Measurements from ENCODE around the gene NRCAM.
"Not testable (repeated sequence)": the region's sequence is repeated elsewhere in the genome, so short reads cannot be mapped to it uniquely, and the experiment has no call there.

The NRCAM gene

DNA sequence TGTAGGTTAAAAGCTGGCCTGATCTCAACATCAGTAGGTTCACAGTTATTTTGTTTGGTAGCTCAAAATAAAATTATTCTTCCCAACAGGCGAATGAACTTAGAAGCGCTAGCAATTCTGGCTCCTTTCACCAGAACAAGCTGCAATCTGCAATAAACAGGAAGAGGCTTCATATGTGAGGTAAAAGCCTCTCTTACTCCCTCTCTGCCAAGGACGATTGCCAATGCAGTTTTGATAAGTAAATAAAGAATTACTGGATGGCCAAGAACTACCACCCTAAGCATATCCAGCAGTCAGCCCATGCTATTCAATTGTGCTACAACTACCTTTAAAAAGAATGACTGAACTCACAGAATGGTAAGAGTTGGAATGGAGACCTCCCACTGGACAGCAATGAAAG, 176.1 kb downstream of the NRCAM start:
- TF ChIP-seq, protein P1, sequence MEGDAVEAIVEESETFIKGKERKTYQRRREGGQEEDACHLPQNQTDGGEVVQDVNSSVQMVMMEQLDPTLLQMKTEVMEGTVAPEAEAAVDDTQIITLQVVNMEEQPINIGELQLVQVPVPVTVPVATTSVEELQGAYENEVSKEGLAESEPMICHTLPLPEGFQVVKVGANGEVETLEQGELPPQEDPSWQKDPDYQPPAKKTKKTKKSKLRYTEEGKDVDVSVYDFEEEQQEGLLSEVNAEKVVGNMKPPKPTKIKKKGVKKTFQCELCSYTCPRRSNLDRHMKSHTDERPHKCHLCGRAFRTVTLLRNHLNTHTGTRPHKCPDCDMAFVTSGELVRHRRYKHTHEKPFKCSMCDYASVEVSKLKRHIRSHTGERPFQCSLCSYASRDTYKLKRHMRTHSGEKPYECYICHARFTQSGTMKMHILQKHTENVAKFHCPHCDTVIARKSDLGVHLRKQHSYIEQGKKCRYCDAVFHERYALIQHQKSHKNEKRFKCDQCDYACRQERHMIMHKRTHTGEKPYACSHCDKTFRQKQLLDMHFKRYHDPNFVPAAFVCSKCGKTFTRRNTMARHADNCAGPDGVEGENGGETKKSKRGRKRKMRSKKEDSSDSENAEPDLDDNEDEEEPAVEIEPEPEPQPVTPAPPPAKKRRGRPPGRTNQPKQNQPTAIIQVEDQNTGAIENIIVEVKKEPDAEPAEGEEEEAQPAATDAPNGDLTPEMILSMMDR (IDR thresholded peaks at IDR 0.05; ENCODE audit: insufficient read depth, low read depth, low read length, missing control alignments): no peak
- no peak overlapping the region for H3K4me3 ChIP-seq (ENCODE audit: low read length)
- no peak for DNase-seq (ENCODE audit: low read depth)

DNA sequence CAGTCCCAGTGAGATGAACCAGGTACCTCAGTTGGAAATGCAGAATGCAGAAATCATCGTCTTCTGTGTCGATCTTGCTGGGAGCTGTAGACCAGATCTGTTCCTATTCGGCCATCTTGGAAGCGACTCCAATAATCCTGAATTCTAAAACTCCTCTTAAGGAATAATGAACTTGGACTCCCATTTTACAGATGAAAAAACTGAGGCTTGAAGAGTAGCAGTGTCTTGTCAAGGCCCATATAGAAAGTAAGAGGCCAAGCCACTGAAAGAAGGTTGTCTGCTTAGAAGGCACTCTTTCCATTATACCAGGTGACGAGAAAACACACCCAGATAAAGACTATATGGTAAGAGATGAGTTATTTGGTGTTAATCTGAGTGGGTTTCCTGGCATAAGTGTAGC, 177.5 kb downstream of the NRCAM start:
- DNase-seq (ENCODE audit: low read depth): no peak
- H3K4me3 ChIP-seq (ENCODE audit: low read length): no peak overlapping the region
- TF ChIP-seq, protein P1 (IDR thresholded peaks at IDR 0.05; ENCODE audit: insufficient read depth, low read depth, low read length, missing control alignments): no peak

DNA sequence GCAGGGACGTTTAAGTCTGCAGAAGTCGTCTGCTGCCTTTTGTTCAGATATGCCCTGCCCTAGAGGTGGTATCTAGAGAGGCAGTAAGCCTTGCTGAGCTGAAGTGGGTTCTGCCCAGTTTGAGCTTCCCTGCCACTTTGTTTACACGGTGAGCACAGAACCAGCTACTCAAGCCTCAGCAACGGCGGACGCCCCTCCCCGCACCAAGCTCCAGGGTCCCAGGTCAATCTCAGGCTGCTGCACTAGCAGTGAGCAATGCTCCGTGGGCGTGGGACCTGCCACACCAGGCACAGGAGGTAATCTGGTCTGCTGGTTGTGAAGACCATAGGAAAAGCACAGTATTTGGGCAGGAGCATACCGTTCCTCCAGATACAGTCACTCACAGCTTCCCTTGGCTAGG, 178.0 kb downstream of the NRCAM start:
- H3K4me3 ChIP-seq (ENCODE audit: low read length): no peak overlapping the region
- TF ChIP-seq, protein P1 (IDR thresholded peaks at IDR 0.05; ENCODE audit: insufficient read depth, low read depth, low read length, missing control alignments): no peak
- no peak for DNase-seq (ENCODE audit: low read depth)

DNA sequence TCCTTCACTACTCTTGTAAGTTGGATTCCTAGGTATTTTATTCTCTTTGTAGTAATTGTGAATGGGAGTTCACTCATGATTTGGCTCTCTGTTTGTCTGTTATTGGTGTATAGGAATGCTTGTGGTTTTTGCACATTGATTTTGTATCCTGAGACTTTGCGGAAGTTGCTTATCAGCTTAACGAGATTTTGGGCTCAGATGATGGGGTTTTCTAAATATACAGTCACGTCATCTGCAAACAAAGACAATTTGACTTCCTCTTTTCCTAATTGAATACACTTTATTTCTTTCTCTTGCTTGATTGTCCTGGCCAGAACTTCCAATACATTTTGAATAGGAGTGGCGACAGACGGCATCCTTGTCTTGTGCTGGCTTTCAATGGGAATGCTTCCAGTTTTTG, 181.8 kb downstream of the NRCAM start:
- DNase-seq (ENCODE audit: low read depth); H3K4me3 ChIP-seq (ENCODE audit: low read length): not testable (repeated sequence)

DNA sequence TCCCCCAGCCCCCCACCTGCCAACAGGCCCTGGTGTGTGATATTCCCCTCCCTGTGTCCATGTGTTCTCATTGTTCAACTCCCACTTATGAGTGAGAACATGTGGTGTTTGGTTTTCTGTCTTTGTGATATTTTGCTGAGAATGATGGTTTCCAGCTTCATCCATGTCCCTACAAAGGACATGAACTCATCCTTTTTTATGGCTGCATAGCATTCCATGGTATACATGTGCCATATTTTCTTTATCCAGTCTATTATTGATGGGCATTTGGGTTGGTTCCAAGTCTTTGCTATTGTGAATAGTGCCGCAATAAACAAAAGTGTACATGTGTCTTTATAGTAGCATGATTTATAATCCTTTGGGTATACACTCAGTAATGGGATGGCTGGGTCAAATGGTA, 183.3 kb downstream of the NRCAM start:
- H3K4me3 ChIP-seq (ENCODE audit: low read length); DNase-seq (ENCODE audit: low read depth): not testable (repeated sequence)

DNA sequence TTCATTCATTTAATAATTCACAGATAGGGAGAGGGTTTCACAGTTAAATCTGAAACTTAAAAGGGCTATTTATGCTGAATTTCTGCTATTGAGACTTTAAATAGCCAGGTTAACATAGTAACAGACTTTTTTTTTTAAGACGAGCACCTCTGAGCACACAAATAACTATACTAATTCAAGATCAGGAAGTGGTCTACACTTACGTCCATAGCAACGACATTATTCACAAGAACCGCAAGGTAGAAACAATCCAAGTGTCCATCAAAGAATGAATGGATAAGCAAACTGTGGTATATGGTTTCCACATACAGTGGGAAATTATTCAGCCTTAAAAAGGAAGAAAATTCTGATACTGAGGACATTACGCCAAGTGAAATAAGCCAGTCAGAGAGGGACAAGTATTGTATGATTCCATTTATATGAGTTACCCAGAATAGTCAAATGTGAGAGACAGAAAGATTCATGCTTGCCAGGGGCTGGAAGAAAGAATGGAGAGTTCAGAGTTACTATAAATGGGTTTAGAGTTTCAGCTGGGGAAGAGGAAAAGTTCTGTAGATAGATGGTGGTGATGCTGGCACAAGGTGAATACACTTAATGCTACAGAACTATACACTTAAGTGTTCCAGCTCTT, 185.7 kb downstream of the NRCAM start:
- no peak overlapping the region for H3K4me3 ChIP-seq (ENCODE audit: low read length)
- TF ChIP-seq, protein P1 (IDR thresholded peaks at IDR 0.05; ENCODE audit: insufficient read depth, low read depth, low read length, missing control alignments): no peak
- DNase-seq (ENCODE audit: low read depth): peak; percentile 57

DNA sequence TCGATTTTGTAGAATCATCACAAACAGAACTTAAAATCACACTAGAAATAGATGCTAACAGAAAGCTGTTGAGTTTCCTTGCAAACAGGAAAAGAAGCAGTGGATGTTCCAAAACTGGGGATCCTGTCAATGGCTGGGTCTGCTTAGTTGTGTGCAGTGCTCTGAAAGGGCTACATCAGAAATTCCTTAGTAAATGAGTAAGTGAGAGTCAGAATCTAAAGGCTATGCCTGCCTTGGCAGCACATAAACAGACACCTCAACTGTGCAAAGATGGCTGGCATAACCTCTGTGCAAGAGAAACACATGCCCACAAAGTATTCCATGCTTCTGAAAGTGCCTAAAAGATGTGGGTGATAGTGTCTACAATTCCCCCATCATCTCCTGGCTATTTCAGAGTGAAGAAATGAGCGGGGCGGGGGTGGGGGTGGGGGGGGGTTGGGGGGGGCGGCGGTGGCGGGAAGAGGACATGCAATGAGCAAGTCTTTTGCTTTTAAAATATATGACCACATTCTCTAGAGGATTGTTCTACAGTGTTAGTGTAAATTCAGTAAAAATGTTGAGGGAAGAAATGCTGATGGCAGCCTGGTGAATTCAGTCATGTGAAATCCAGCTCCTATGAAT, 187.9 kb downstream of the NRCAM start:
- TF ChIP-seq, protein P1 (IDR thresholded peaks at IDR 0.05; ENCODE audit: insufficient read depth, low read depth, low read length, missing control alignments): no peak
- H3K4me3 ChIP-seq (ENCODE audit: low read length): no peak overlapping the region
- peak; percentile 28 for DNase-seq (ENCODE audit: low read depth)

DNA sequence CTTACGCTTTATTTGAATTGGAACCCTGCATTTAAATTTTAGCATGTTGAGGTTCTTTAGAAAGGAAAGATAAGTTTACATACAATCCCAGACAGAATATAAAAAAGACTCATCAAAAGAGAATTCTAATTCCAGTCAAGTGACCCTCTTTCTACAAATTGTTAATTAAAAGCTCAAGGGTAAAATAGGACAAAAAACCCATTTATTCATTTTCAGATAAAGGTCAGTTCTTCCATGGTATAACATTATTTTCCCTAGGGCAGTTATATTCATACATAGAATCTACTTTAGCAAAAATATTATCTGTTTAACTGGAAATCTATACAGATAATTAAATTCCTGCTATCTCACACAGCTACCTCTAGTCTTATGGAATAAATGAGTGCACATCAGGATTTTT, 188.6 kb downstream of the NRCAM start:
- no peak overlapping the region for H3K4me3 ChIP-seq (ENCODE audit: low read length)
- TF ChIP-seq, protein P1 (IDR thresholded peaks at IDR 0.05; ENCODE audit: insufficient read depth, low read depth, low read length, missing control alignments): no peak
- no peak for DNase-seq (ENCODE audit: low read depth)
